Erythroblast (primary cell): ENCODE measurements around the gene MOBP.
A peak's percentile ranks its signal among the peaks of the same experiment; 100 is the strongest.
"Not testable (repeated sequence)": the region's sequence is repeated elsewhere in the genome, so short reads cannot be mapped to it uniquely, and the experiment has no call there.

Source experiments
- DNase-seq, 2 experiments: peaks; one replicate each; lab custom pipeline; 2025; lab: John Stamatoyannopoulos, UW
- GATA1 ChIP-seq: IDR thresholded peaks from 2 replicates; pipeline ENCODE4 v1.6.1; 2011; ENCODE audit warnings: low read depth, mild to moderate bottlenecking, control low read depth, low read length, moderate library complexity
- POLR2A ChIP-seq: IDR thresholded peaks from 2 replicates; pipeline ENCODE4 v1.6.1; 2011; ENCODE audit warnings: mild to moderate bottlenecking, low read length

Gene MOBP

GRCh38 chr3:39467394-39468107 is at the start of gene MOBP:
TSS of gene MOBP (plus strand) at chr3:39467680. CDS start at chr3:39502070, 34,390 bp downstream.
- no peak for DNase-seq

GRCh38 chr3:39418556-39419225 is 48.8 kb upstream of the MOBP start:
- not testable (repeated sequence) for DNase-seq

More at GRCh38 chr3:39467394-39468107, at the start of gene MOBP:
- no peak for TF ChIP-seq POLR2A
- no peak for TF ChIP-seq GATA1

- TF ChIP-seq GATA1: no peak
- no peak for TF ChIP-seq POLR2A
- DNase-seq: peak in 1 of 2 experiments; percentile 50
These were observed 47.7 kb upstream of the MOBP start for GRCh38 chr3:39419742-39420315.

GRCh38 chr3:39420543-39420942 is 46.9 kb upstream of the MOBP start:
- peak; percentile 17 to 44 for DNase-seq
- TF ChIP-seq GATA1 (no peak), POLR2A (no peak)

- TF ChIP-seq POLR2A (no peak), GATA1 (no peak)
- peak in 1 of 2 experiments; percentile 20 for DNase-seq
These were observed 44.0 kb upstream of the MOBP start for GRCh38 chr3:39423436-39423970.

- TF ChIP-seq GATA1: no peak
- no peak for DNase-seq
These were observed 41.2 kb upstream of the MOBP start for GRCh38 chr3:39426312-39426711.

- no peak for DNase-seq
- TF ChIP-seq POLR2A: no peak
- no peak for TF ChIP-seq GATA1
These were observed 40.0 kb upstream of the MOBP start for GRCh38 chr3:39427506-39427905.

- DNase-seq: no peak
- TF ChIP-seq GATA1 (no peak), POLR2A (no peak)
These were observed 38.7 kb upstream of the MOBP start for GRCh38 chr3:39428745-39429201.

GRCh38 chr3:39429466-39429865 is 38.0 kb upstream of the MOBP start:
- TF ChIP-seq GATA1 (no peak), POLR2A (no peak)
- DNase-seq: no peak

GRCh38 chr3:39432342-39432741 is 35.1 kb upstream of the MOBP start:
- no peak for TF ChIP-seq POLR2A
- no peak for TF ChIP-seq GATA1

GRCh38 chr3:39433642-39434041 is 33.8 kb upstream of the MOBP start:
- TF ChIP-seq GATA1: no peak
- TF ChIP-seq POLR2A: no peak
- DNase-seq: no peak

More at GRCh38 chr3:39432342-39432741, 35.1 kb upstream of the MOBP start:
- no peak for DNase-seq

GRCh38 chr3:39434574-39434973 is 32.9 kb upstream of the MOBP start:
- DNase-seq: no peak

GRCh38 chr3:39435006-39435748 is 32.3 kb upstream of the MOBP start:
- no peak for DNase-seq
- TF ChIP-seq GATA1 (no peak), POLR2A (no peak)

More at GRCh38 chr3:39434574-39434973, 32.9 kb upstream of the MOBP start:
- TF ChIP-seq POLR2A: no peak
- no peak for TF ChIP-seq GATA1

GRCh38 chr3:39438880-39439279 is 28.6 kb upstream of the MOBP start:
- no peak for TF ChIP-seq POLR2A
- TF ChIP-seq GATA1: no peak
- no peak for DNase-seq
